ENCODE results near the gene RAB3GAP2. TPM values are rescaled to one million over a fixed set of nuclear protein-coding genes. Genes with fewer than 3 reads are reported as not detected.
"Not testable (repeated sequence)": the region's sequence is repeated elsewhere in the genome, so short reads cannot be mapped to it uniquely, and the experiment has no call there.

RAB3GAP2 gene
- total RNA-seq, 3 donors from 2014 or later: 27.9 to 35.0 (median 31.1) TPM

DNA sequence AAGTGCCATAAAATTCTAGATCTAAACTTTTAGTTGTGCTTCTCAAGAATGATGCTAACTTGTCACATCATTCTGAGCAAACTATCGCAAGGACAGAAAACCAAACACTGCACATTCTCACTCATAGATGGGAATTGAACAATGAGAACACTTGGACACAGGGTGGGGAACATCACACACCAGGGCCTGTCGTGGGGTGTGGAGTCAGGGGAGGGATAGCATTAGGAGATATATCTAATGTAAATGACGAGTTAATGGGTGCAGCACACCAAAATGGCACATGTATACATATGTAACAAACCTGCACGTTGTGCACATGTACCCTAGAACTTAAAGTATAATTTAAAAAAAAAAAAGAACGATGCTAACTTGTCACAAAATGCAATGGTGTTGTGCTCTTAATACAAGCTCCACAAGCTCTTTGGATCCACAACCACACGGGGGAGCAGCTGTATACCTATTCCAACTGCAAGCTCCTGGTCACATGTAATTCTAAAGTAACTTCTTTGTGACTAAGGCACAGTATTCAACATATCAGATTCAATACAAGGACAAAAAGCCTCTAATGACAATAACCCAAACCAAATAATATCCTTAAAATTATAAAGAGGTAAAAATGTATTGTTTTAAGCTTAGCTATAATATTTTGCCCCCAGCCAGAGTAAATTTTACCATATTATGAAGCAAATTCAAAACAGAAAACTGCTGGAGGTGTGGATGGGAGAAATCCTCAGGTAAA, 53.7 kb downstream of the RAB3GAP2 start:
- H3K36me3 ChIP-seq (ENCODE audit: low read depth); H3K9me3 ChIP-seq; H3K4me1 ChIP-seq (ENCODE audit: low read depth); H3K4me3 ChIP-seq; intact Hi-C loops (cut with DNase I, micrococcal nuclease): not testable (repeated sequence)
- ATAC-seq (peak; percentile 87), DNase-seq (peak in 2 of 3 donors; percentile 53 to 85)
- TF ChIP-seq CTCF (IDR thresholded peaks at IDR 0.05): peak; percentile 31

GRCh38 chr1:220217383-220217988, 54.8 kb downstream of the RAB3GAP2 start:
- TF ChIP-seq CTCF (IDR thresholded peaks at IDR 0.05): peak; percentile 24
- DNase-seq (peak in 1 of 3 donors; percentile 60), ATAC-seq (peak; percentile 73)
- Histone ChIP-seq H3K4me3 (no peak overlapping the region), H3K36me3 (ENCODE audit: low read depth) (no peaks in the 10 kb centered on the region), H3K4me1 (ENCODE audit: low read depth) (no peaks in the 10 kb centered on the region), H3K9me3 (no peaks in the 10 kb centered on the region)
- intact Hi-C loops (cut with DNase I, micrococcal nuclease): no loop called here

DNA sequence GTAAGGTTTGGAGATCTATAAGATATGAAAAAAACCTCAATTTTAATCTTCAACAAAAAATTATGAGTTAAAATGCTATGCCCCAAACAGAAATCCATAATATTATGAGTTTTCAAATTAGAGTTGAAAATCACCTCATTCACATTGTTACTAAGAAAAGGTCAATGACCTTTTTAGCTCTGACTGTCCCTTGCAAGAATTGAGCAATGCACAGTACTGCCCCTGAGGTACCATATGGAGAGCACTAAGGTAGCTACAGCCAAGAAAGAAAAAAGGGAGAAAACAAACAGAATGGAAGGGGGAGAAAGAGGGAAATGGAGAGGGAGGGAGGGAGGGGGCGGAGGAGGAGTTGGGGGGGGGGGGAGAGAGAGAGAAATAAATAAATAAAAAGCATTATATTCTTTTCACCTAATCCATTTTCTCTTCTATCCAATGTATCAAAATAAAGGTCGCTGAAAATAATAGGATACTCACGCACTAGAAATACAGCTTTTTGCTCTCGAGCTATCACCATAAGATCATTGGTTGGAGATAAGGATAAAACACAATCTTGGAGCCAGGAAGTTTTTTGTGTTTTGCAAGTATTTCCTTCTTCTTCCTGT, 58.8 kb downstream of the RAB3GAP2 start:
- intact Hi-C loops (cut with DNase I, micrococcal nuclease): no loop called here
- no peak overlapping the region for H3K4me3 ChIP-seq
- ATAC-seq: no peak
- H3K4me1 ChIP-seq (ENCODE audit: low read depth): no peaks in the 10 kb centered on the region
- TF ChIP-seq CTCF (IDR thresholded peaks at IDR 0.05): no peak
- H3K36me3 ChIP-seq (ENCODE audit: low read depth): no peaks in the 10 kb centered on the region
- H3K9me3 ChIP-seq: no peaks in the 10 kb centered on the region
- DNase-seq: no peak

- Histone ChIP-seq H3K4me1 (ENCODE audit: low read depth) (no peaks in the 10 kb centered on the region), H3K36me3 (ENCODE audit: low read depth) (no peaks in the 10 kb centered on the region), H3K4me3 (no peak overlapping the region), H3K9me3 (no peaks in the 10 kb centered on the region)
- DNase-seq (no peak), ATAC-seq (no peak)
- TF ChIP-seq CTCF (IDR thresholded peaks at IDR 0.05): no peak
- intact Hi-C loops (cut with DNase I, micrococcal nuclease): no loop called here
These were observed 64.8 kb downstream of the RAB3GAP2 start for GRCh38 chr1:220207411-220207810.

DNA sequence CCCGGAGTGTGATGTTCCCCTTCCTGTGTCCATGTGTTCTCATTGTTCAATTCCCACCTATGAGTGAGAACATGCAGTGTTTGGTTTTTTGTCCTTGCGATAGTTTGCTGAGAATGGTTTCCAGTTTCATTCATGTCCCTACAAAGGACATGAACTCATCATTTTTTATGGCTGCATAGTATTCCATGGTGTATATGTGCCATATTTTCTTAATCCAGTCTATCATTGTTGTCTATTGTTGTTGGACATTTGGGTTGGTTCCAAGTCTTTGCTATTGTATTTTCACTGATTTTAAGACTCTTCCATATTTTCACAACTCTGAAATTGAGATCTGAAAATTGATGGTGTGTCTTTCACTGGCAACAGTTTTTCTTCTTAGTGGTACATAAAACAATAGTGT, 67.5 kb downstream of the RAB3GAP2 start:
- intact Hi-C loops (cut with DNase I, micrococcal nuclease); H3K4me1 ChIP-seq (ENCODE audit: low read depth); H3K36me3 ChIP-seq (ENCODE audit: low read depth): not testable (repeated sequence)

DNA sequence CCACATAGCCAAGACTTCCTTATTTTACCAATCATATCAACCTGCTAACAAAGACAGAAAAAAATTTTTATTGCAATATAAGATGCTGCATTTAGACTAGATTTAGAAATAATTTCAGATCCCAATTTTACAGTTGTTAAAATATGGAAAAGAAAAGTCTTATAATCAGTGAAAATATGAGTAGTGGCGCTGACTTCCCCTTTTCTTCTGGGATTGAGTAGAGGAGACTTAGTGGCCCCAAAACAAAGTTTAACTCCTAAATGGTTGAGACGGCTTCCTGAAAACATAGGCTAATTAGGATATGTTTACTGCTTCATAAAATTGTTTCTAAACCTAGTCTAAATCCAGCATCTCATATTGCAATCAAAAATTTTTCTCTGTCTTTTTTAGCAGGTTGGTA, 68.4 kb downstream of the RAB3GAP2 start:
- TF ChIP-seq CTCF (IDR thresholded peaks at IDR 0.05): no peak
- no peak overlapping the region for H3K4me3 ChIP-seq
- intact Hi-C loops (cut with DNase I, micrococcal nuclease): no loop called here
- DNase-seq (no peak), ATAC-seq (no peak)
- H3K9me3 ChIP-seq: no peaks in the 10 kb centered on the region
- H3K36me3 ChIP-seq (ENCODE audit: low read depth): no peaks in the 10 kb centered on the region
- no peaks in the 10 kb centered on the region for H3K4me1 ChIP-seq (ENCODE audit: low read depth)

More for the DNA sequence above, 67.5 kb downstream of the RAB3GAP2 start:
- not testable (repeated sequence) for H3K9me3 ChIP-seq, ATAC-seq, H3K4me3 ChIP-seq, DNase-seq
